RWPE1 (cell line): Measurements from ENCODE around the gene DDX19B.
"Not testable (repeated sequence)": the region's sequence is repeated elsewhere in the genome, so short reads cannot be mapped to it uniquely, and the experiment has no call there.

Experiments
- CTCF ChIA-PET: fragments of 350-600 bp; sonication (Branson Sonifier 250); formaldehyde crosslinking; extraction: SDS; loops from one replicate; lab custom pipeline; 2021; lab: Yijun Ruan, JAX
- POLR2A ChIA-PET: fragments of 400-600 bp; formaldehyde crosslinking; extraction: SDS; loops from one replicate; lab custom pipeline; 2020; ENCODE audit warnings: antibody characterized with exemption; ENCODE audit not compliant: low non-redundant PET; lab: Yijun Ruan, JAX
- DNase-seq: peaks from one replicate; pipeline ENCODE4 v3.0.0; 2012; ENCODE audit warnings: low spot score
- H3K27ac ChIP-seq: fragments of 450-650 bp; 2 replicates; pipeline ENCODE4 v1.5.1; 2017
- TF ChIP-seq, protein P1 (sequence below): fragments of 450-650 bp; conservative IDR thresholded peaks from 2 replicates; pipeline ENCODE4 v1.5.1; 2017; ENCODE audit warnings: low read depth, mild to moderate bottlenecking

The DDX19B gene

GRCh38 chr16:70324998-70325747 lies 26.2 kb downstream of the DDX19B start:
- no peak overlapping the region for H3K27ac ChIP-seq
- DNase-seq: no peak
- CTCF ChIA-PET: no interaction called here
- POLR2A ChIA-PET: no interaction called here
- TF ChIP-seq, protein P1, sequence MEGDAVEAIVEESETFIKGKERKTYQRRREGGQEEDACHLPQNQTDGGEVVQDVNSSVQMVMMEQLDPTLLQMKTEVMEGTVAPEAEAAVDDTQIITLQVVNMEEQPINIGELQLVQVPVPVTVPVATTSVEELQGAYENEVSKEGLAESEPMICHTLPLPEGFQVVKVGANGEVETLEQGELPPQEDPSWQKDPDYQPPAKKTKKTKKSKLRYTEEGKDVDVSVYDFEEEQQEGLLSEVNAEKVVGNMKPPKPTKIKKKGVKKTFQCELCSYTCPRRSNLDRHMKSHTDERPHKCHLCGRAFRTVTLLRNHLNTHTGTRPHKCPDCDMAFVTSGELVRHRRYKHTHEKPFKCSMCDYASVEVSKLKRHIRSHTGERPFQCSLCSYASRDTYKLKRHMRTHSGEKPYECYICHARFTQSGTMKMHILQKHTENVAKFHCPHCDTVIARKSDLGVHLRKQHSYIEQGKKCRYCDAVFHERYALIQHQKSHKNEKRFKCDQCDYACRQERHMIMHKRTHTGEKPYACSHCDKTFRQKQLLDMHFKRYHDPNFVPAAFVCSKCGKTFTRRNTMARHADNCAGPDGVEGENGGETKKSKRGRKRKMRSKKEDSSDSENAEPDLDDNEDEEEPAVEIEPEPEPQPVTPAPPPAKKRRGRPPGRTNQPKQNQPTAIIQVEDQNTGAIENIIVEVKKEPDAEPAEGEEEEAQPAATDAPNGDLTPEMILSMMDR: no peak

- ChIA-PET CTCF (no interaction called here), POLR2A (no interaction called here)
- no peak overlapping the region for H3K27ac ChIP-seq
- no peak for DNase-seq
- TF ChIP-seq, protein P1: no peak
Measured at GRCh38 chr16:70331091-70331490, 32.1 kb downstream of the DDX19B start.

DNA sequence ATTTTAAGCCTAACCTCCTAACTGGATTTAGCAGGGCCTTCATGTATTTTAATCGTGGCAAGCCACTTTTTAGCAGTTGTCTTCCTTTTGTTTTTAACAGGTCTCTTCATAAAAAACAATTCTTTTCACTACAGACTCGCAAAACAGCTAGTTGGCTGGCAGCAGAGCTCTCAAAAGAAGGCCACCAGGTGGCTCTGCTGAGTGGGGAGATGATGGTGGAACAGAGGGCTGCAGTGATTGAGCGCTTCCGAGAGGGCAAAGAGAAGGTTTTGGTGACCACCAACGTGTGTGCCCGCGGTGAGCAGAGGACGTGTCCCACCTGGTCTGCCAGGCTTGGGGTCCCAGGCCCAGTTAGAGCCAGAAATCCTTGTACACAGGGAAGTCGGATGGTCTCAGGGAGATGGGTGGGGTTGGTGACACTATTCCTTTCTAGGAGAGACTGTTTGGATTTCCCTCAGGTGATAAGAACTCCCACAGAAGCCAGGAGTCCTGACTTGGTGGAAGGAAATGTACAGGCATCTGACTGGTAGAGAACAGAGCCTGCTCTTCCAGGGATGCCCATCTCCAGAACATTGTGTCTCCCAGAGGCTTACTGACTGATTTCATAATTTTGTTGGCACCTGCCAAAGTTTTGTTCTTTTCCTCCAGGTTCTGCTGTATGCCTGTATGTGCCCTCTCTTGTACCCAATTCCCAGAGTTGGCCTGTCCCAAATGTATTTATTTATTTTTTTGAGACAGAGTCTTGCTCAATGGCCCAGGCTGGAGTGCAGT lies 32.8 kb downstream of the DDX19B start:
- CTCF ChIA-PET: interaction anchor here (0.5 kb wide), 1 partner anchor 331 kb away, joined by 3 read pairs; no protein-coding TSS in a partner anchor
- H3K27ac ChIP-seq: peak overlapping the region; percentile 42
- POLR2A ChIA-PET: no interaction called here
- TF ChIP-seq, protein P1: peak; percentile 53
- DNase-seq: no peak

DNA sequence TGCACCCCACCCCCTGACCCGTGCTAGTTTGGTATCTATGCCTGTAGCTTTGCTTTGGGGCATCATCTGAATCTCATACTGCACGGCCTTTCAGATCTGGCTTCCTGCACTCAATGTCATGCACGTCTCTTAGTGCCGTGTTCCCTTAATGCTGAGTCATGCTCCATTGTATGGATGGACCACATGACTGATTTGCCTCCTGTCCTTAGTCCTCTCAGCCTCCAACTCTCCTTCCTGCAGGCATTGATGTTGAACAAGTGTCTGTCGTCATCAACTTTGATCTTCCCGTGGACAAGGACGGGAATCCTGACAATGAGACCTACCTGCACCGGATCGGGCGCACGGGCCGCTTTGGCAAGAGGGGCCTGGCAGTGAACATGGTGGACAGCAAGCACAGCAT lies 33.7 kb downstream of the DDX19B start:
- DNase-seq, CTCF ChIA-PET, POLR2A ChIA-PET: not testable (repeated sequence)
- peak overlapping the region; percentile 42 for H3K27ac ChIP-seq

GRCh38 chr16:70337814-70338213 lies 38.8 kb downstream of the DDX19B start:
- POLR2A ChIA-PET: no interaction called here

GRCh38 chr16:70341600-70341999 lies 42.6 kb downstream of the DDX19B start:
- ChIA-PET CTCF (no interaction called here), POLR2A (no interaction called here)
- TF ChIP-seq, protein P1: no peak
- peak overlapping the region; percentile 5; the same call in 1 of the 2 replicates for H3K27ac ChIP-seq
- no peak for DNase-seq

More at GRCh38 chr16:70337814-70338213, 38.8 kb downstream of the DDX19B start:
- no peak overlapping the region for H3K27ac ChIP-seq
- CTCF ChIA-PET: no interaction called here
- no peak for DNase-seq
- TF ChIP-seq, protein P1: no peak
